HepG2 (cell line): ENCODE data around the gene ZNRD2. TPM values are rescaled to one million over a fixed set of nuclear protein-coding genes. Genes with fewer than 3 reads are reported as not detected.
A peak's percentile ranks its signal among the peaks of the same experiment; 100 is the strongest.

Source experiments
- AGO1 ChIP-seq: fragments of 200-400 bp; formaldehyde crosslinking; IDR thresholded peaks from 2 replicates; pipeline ENCODE4 v1.6.1; 2017; ENCODE audit warnings: mild to moderate bottlenecking, low read depth, low read length, moderate library complexity; ENCODE audit not compliant: poor library complexity, severe bottlenecking
- BCLAF1 ChIP-seq: fragments of 450-650 bp; IDR thresholded peaks from 2 replicates; pipeline ENCODE4 v1.6.1; 2017; ENCODE audit warnings: mild to moderate bottlenecking
- HNRNPK ChIP-seq: fragments of 200-400 bp; formaldehyde crosslinking; IDR thresholded peaks from 2 replicates; pipeline ENCODE4 v1.6.1; 2018; ENCODE audit warnings: low read length, low read depth, moderate library complexity, mild to moderate bottlenecking; ENCODE audit not compliant: poor library complexity, severe bottlenecking
- HNRNPL ChIP-seq: fragments of 200-400 bp; formaldehyde crosslinking; IDR thresholded peaks from 2 replicates; pipeline ENCODE4 v1.6.1; 2017; ENCODE audit warnings: mild to moderate bottlenecking, low read depth, low read length
- KDM1A ChIP-seq: IDR thresholded peaks from 2 replicates; pipeline ENCODE4 v1.6.1; 2016; ENCODE audit warnings: missing compliant biosample characterization
- KDM2A ChIP-seq: sonication (generic); formaldehyde crosslinking; IDR thresholded peaks from 2 replicates; pipeline ENCODE4 v1.4.0; 2020; ENCODE audit warnings: low read depth, missing genetic modification reagents, borderline replicate concordance
- POLR2G ChIP-seq: fragments of 200-400 bp; formaldehyde crosslinking; IDR thresholded peaks from 2 replicates; pipeline ENCODE4 v1.6.1; 2018; ENCODE audit warnings: mild to moderate bottlenecking, low read depth, low read length, moderate library complexity
- RBFOX2 ChIP-seq: fragments of 200-400 bp; formaldehyde crosslinking; IDR thresholded peaks from 2 replicates; pipeline ENCODE4 v1.6.1; 2017; ENCODE audit warnings: low read depth, mild to moderate bottlenecking, low read length
- THYN1 ChIP-seq: sonication (generic); formaldehyde crosslinking; IDR thresholded peaks from 2 replicates; pipeline ENCODE4 v1.8.1; 2023; ENCODE audit warnings: low read depth, mild to moderate bottlenecking, moderate library complexity, missing genetic modification reagents, borderline replicate concordance
- ZFP90 ChIP-seq: sonication (generic); formaldehyde crosslinking; IDR thresholded peaks from 2 replicates; pipeline ENCODE4 v1.8.0; 2022; ENCODE audit warnings: missing genetic modification reagents, mild to moderate bottlenecking, inconsistent platforms, borderline replicate concordance
- ZIK1 ChIP-seq: sonication (generic); formaldehyde crosslinking; IDR thresholded peaks from 2 replicates; pipeline ENCODE4 v1.5.0; 2020; ENCODE audit warnings: mild to moderate bottlenecking, low read depth, missing genetic modification reagents, borderline replicate concordance
- ZMYM3 ChIP-seq: sonication (generic); formaldehyde crosslinking; IDR thresholded peaks from 2 replicates; pipeline ENCODE4 v1.5.1; 2020; ENCODE audit warnings: mild to moderate bottlenecking, missing genetic modification reagents
- ZNF543 ChIP-seq: sonication (generic); formaldehyde crosslinking; IDR thresholded peaks from 2 replicates; pipeline ENCODE4 v1.4.0; 2020; ENCODE audit warnings: mild to moderate bottlenecking, missing genetic modification reagents
- ZNF574 ChIP-seq: sonication (generic); formaldehyde crosslinking; IDR thresholded peaks from 2 replicates; pipeline ENCODE4 v1.4.0; 2020; ENCODE audit warnings: missing genetic modification reagents
- ZNF781 ChIP-seq: sonication (generic); formaldehyde crosslinking; IDR thresholded peaks from 2 replicates; pipeline ENCODE4 v1.5.1; 2020; ENCODE audit warnings: borderline replicate concordance, mild to moderate bottlenecking, missing genetic modification reagents; ENCODE audit errors: not compliant biosample characterization
- polyA plus RNA-seq, 8 experiments: library from polyadenylated mRNA; depleted of rRNA in 3 of 8; stranded (reverse) in 7 of 8; unstranded in 1 of 8; fragments of >200 nt; fragmentation: Illumina TruSeq in 4 of 8; extraction: Trizol in 4 of 8; gene quantifications; 2 replicates each; pipeline versions ENCODE4 v1.2.1 to v1.2.3, GENCODE V29; 2011 to 2016; ENCODE audit warnings: low read depth in 4 of 8, missing spikeins in 1 of 8, mixed read lengths in 1 of 8; ENCODE audit not compliant: insufficient read depth in 1 of 8
- total RNA-seq, 5 experiments: library from RNA; depleted of rRNA; stranded (reverse); fragments of >200 nt; fragmentation: Illumina TruSeq; extraction: Trizol; gene quantifications; 2 replicates each; pipeline ENCODE4 v1.2.3, GENCODE V29; 2016; ENCODE audit warnings: low read depth in 1 of 5
- TF ChIP-seq, protein P1 (sequence below): sonication (generic); formaldehyde crosslinking; IDR thresholded peaks from 2 replicates; pipeline ENCODE4 v1.8.0; 2022; ENCODE audit warnings: low read depth, missing genetic modification reagents
- TF ChIP-seq, protein P2 (sequence below): sonication (generic); formaldehyde crosslinking; IDR thresholded peaks from 2 replicates; pipeline ENCODE4 v1.4.0; 2020; ENCODE audit warnings: missing genetic modification reagents
- TF ChIP-seq, protein P3 (sequence below): sonication (generic); formaldehyde crosslinking; IDR thresholded peaks from 2 replicates; pipeline ENCODE4 v1.4.0; 2020; ENCODE audit warnings: missing genetic modification reagents

Gene ZNRD2
- total and polyA plus RNA-seq, 2 of the 13 experiments (the other 11 are each of a cell fraction or from before 2014, with no cell fraction given), result 29.2 to 34.0 TPM

- TF ChIP-seq ZNF574, result peak; percentile 21; the same call in 1 of the 2 replicates
- TF ChIP-seq KDM1A, result 0 out of 2 replicates have a peak, but pooled peaks have one; percentile 9
- peak; percentile 36; the same call in 1 of the 2 replicates for TF ChIP-seq POLR2G
- TF ChIP-seq THYN1 (CRISPR knock-in tag), result no peak
- TF ChIP-seq, protein P1, sequence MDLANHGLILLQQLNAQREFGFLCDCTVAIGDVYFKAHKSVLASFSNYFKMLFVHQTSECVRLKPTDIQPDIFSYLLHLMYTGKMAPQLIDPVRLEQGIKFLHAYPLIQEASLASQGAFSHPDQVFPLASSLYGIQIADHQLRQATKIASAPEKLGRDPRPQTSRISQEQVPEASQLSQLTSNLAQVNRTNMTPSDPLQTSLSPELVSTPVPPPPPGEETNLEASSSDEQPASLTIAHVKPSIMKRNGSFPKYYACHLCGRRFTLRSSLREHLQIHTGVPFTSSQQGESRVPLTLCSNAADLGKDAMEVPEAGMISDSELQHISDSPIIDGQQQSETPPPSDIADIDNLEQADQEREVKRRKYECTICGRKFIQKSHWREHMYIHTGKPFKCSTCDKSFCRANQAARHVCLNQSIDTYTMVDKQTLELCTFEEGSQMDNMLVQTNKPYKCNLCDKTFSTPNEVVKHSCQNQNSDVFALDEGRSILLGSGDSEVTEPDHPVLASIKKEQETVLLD (CRISPR knock-in tag), result peak; percentile 81
- peak; percentile 89 for TF ChIP-seq AGO1
- TF ChIP-seq ZFP90 (CRISPR knock-in tag), result peak; percentile 49; the same call in 1 of the 2 replicates
- TF ChIP-seq ZNF543 (CRISPR knock-in tag), result peak; percentile 96
- TF ChIP-seq ZMYM3 (CRISPR knock-in tag), result peak; percentile 94; the same call in 1 of the 2 replicates
- peak; percentile 70; the same call in 1 of the 2 replicates for TF ChIP-seq HNRNPL
- TF ChIP-seq ZIK1 (CRISPR knock-in tag), result no peak
- no peak for TF ChIP-seq ZNF781
- peak; percentile 66 for TF ChIP-seq KDM2A
- no peak for TF ChIP-seq HNRNPK
- TF ChIP-seq, protein P2, sequence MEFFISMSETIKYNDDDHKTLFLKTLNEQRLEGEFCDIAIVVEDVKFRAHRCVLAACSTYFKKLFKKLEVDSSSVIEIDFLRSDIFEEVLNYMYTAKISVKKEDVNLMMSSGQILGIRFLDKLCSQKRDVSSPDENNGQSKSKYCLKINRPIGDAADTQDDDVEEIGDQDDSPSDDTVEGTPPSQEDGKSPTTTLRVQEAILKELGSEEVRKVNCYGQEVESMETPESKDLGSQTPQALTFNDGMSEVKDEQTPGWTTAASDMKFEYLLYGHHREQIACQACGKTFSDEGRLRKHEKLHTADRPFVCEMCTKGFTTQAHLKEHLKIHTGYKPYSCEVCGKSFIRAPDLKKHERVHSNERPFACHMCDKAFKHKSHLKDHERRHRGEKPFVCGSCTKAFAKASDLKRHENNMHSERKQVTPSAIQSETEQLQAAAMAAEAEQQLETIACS (CRISPR knock-in tag), result peak; percentile 53
- TF ChIP-seq BCLAF1, result no peak
- peak; percentile 58; the same call in 1 of the 2 replicates for TF ChIP-seq RBFOX2
- TF ChIP-seq, protein P3, sequence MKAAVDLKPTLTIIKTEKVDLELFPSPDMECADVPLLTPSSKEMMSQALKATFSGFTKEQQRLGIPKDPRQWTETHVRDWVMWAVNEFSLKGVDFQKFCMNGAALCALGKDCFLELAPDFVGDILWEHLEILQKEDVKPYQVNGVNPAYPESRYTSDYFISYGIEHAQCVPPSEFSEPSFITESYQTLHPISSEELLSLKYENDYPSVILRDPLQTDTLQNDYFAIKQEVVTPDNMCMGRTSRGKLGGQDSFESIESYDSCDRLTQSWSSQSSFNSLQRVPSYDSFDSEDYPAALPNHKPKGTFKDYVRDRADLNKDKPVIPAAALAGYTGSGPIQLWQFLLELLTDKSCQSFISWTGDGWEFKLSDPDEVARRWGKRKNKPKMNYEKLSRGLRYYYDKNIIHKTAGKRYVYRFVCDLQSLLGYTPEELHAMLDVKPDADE (CRISPR knock-in tag), result 0 out of 2 replicates have a peak, but pooled peaks have one; percentile 26
These were observed 5.4 kb downstream of the ZNRD2 start, which contains the start of gene EHBP1L1 (continued) for GRCh38 chr11:65575568-65576231.
